GM23338 (cell line): Measurements from ENCODE around the gene TMEM39A. TPM values are rescaled to one million over a fixed set of nuclear protein-coding genes. Genes with fewer than 3 reads are reported as not detected.
A peak's percentile ranks its signal among the peaks of the same experiment; 100 is the strongest.

Experiments
- ATAC-seq: fragments of 200-7000 bp; cut with Tn5 transposase; 3 replicates; pipeline ENCODE4 v1.9.1; 2020
- DNase-seq: peaks from one replicate; pipeline ENCODE4 v3.0.0-alpha.2; 2015; ENCODE audit warnings: low spot score
- H2AFZ ChIP-seq: fragments of 200-600 bp; sonication (generic); 2 replicates; pipeline ENCODE4 v1.8.0; 2016; ENCODE audit warnings: antibody characterized with exemption, mild to moderate bottlenecking, moderate library complexity
- H3F3A ChIP-seq: fragments of 200-600 bp; sonication (generic); replicated peaks from 2 replicates; pipeline ENCODE4 v1.8.0; 2017; ENCODE audit warnings: antibody characterized with exemption, mixed run types, low read depth
- H3K27ac ChIP-seq: fragments of 200-600 bp; sonication (generic); 2 replicates; pipeline ENCODE4 v1.6.1; 2016; ENCODE audit warnings: low read depth
- H3K27me3 ChIP-seq: fragments of 200-600 bp; sonication (generic); 2 replicates; pipeline ENCODE4 v1.8.0; 2016; ENCODE audit warnings: mild to moderate bottlenecking, mixed run types, moderate library complexity; ENCODE audit not compliant: insufficient read depth
- H3K36me3 ChIP-seq: fragments of 200-600 bp; sonication (generic); 2 replicates; pipeline ENCODE4 v1.8.0; 2016; ENCODE audit warnings: mild to moderate bottlenecking; ENCODE audit not compliant: insufficient read depth
- H3K4me1 ChIP-seq: fragments of 200-600 bp; sonication (generic); 2 replicates; pipeline ENCODE4 v1.8.0; 2016; ENCODE audit warnings: mild to moderate bottlenecking, moderate library complexity; ENCODE audit not compliant: insufficient read depth
- H3K4me2 ChIP-seq: fragments of 200-600 bp; sonication (generic); 2 replicates; pipeline ENCODE4 v1.7.1; 2017; ENCODE audit warnings: mixed run types
- H3K4me3 ChIP-seq: fragments of 200-600 bp; sonication (generic); 2 replicates; pipeline ENCODE4 v1.6.1; 2016; ENCODE audit warnings: mixed run types
- H3K79me2 ChIP-seq: fragments of 200-600 bp; sonication (generic); replicated peaks from 2 replicates; pipeline ENCODE4 v1.8.0; 2017; ENCODE audit warnings: mild to moderate bottlenecking; ENCODE audit not compliant: insufficient read depth
- H3K9me2 ChIP-seq: fragments of 200-600 bp; sonication (generic); 2 replicates; pipeline ENCODE4 v1.8.0; 2017; ENCODE audit not compliant: insufficient read depth
- H4K20me1 ChIP-seq: fragments of 200-600 bp; sonication (generic); replicated peaks from 2 replicates; pipeline ENCODE4 v1.8.0; 2017; ENCODE audit warnings: mild to moderate bottlenecking; ENCODE audit not compliant: insufficient read depth
- H3K27ac Mint-ChIP-seq: 2 replicates; pipeline ENCODE4 v1.8.0; 2020; ENCODE audit warnings: inconsistent platforms, mild to moderate bottlenecking, moderate library complexity, mixed read lengths
- H3K27me3 Mint-ChIP-seq: 3 replicates; pipeline ENCODE4 v1.8.0; 2022; ENCODE audit warnings: low read depth, mild to moderate bottlenecking, moderate library complexity, mixed read lengths, inconsistent platforms; ENCODE audit not compliant: insufficient read depth, poor library complexity
- H3K36me3 Mint-ChIP-seq: 3 replicates; pipeline ENCODE4 v1.8.0; 2021; ENCODE audit warnings: low read depth, mild to moderate bottlenecking, inconsistent platforms, moderate library complexity, mixed read lengths
- H3K4me1 Mint-ChIP-seq: 3 replicates; pipeline ENCODE4 v1.8.0; 2020; ENCODE audit warnings: mild to moderate bottlenecking, inconsistent platforms, mixed read lengths
- H3K4me3 Mint-ChIP-seq: 3 replicates; pipeline ENCODE4 v1.8.0; 2021; ENCODE audit warnings: moderate library complexity, mild to moderate bottlenecking, inconsistent platforms, mixed read lengths
- H3K9me3 Mint-ChIP-seq: 3 replicates; pipeline ENCODE4 v1.8.0; 2020; ENCODE audit warnings: moderate library complexity, mild to moderate bottlenecking, inconsistent platforms, mixed read lengths
- EZH2 ChIP-seq: fragments of 200-600 bp; sonication (generic); IDR thresholded peaks from one replicate; pipeline ENCODE4 v1.8.0; 2017; ENCODE audit warnings: antibody characterized with exemption, mild to moderate bottlenecking, low read depth; ENCODE audit not compliant: unreplicated experiment
- EZH2phosphoT487 ChIP-seq: fragments of 200-600 bp; sonication (generic); IDR thresholded peaks from one replicate; pipeline ENCODE4 v1.8.1; 2018; ENCODE audit warnings: antibody characterized with exemption; ENCODE audit not compliant: unreplicated experiment
- JUNB ChIP-seq: IDR thresholded peaks from one replicate; pipeline ENCODE4 v1.6.1; 2016; ENCODE audit warnings: antibody characterized with exemption; ENCODE audit not compliant: unreplicated experiment
- STAT1 ChIP-seq: IDR thresholded peaks from one replicate; pipeline ENCODE4 v1.6.1; 2016; ENCODE audit warnings: antibody characterized with exemption; ENCODE audit not compliant: unreplicated experiment
- ZNF331 ChIP-seq: fragments of 250-450 bp; sonication (Bioruptor Pico); IDR thresholded peaks from 2 replicates; pipeline ENCODE4 v1.5.0; 2020; ENCODE audit warnings: low read depth, mild to moderate bottlenecking, moderate library complexity
- polyA plus RNA-seq: library from polyadenylated mRNA; unstranded; fragments of >200 nt; fragmentation: Nextera tagmentation; extraction: Ambion mirVana; gene quantifications from 2 replicates; pipeline ENCODE4 v1.2.1, GENCODE V29; 2016
- total RNA-seq: library from RNA; depleted of rRNA; stranded (reverse); fragments of >200 nt; shearing (Covaris generic); gene quantifications from 2 replicates; pipeline ENCODE4 v1.2.3, GENCODE V29; 2014
- TF ChIP-seq, protein P1 (sequence below), 2 experiments: fragments of 200-600 bp in 1 of 2; sonication (generic) in 1 of 2; conservative IDR thresholded peaks; 2 replicates each; pipeline versions ENCODE4 v1.5.1 to v1.6.1; 2016 to 2017; ENCODE audit warnings: antibody characterized with exemption in 2 of 2, low read depth in 2 of 2, mild to moderate bottlenecking in 2 of 2, moderate library complexity in 1 of 2
- TF ChIP-seq, protein P2 (sequence below): IDR thresholded peaks from 2 replicates; pipeline ENCODE4 v1.6.1; 2016; ENCODE audit warnings: antibody characterized with exemption

Gene TMEM39A
- total and polyA plus RNA-seq, 2 experiments from 2014 or later: 12.9 to 51.6 TPM

DNA sequence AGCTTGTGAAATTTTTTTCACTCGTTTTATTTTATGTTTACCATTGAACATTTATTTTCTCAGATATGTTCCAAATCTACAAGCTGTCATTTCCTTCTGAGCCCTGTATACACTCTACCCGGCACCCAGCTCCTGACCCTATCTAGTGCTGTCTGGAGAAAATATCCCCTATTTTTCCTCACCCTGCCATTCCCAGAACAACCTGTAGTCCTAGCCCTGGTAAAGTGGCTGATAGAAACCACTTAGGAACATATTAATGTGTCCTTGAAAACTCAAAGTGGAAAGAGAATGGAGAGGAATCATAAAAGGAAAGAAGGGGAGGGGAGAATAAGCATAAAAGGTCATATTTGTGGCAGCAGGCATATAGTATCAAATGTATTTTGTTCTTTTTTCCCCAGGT, 26.7 kb upstream of the TMEM39A start:
- H3K4me2 ChIP-seq: no peak overlapping the region
- H3K36me3 ChIP-seq: peaks cover 26% of the 10 kb centered on the region
- H3F3A ChIP-seq: no peaks in the 10 kb centered on the region
- no peak for TF ChIP-seq JUNB
- TF ChIP-seq, protein P1, sequence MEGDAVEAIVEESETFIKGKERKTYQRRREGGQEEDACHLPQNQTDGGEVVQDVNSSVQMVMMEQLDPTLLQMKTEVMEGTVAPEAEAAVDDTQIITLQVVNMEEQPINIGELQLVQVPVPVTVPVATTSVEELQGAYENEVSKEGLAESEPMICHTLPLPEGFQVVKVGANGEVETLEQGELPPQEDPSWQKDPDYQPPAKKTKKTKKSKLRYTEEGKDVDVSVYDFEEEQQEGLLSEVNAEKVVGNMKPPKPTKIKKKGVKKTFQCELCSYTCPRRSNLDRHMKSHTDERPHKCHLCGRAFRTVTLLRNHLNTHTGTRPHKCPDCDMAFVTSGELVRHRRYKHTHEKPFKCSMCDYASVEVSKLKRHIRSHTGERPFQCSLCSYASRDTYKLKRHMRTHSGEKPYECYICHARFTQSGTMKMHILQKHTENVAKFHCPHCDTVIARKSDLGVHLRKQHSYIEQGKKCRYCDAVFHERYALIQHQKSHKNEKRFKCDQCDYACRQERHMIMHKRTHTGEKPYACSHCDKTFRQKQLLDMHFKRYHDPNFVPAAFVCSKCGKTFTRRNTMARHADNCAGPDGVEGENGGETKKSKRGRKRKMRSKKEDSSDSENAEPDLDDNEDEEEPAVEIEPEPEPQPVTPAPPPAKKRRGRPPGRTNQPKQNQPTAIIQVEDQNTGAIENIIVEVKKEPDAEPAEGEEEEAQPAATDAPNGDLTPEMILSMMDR (conservative IDR thresholded peaks at IDR 0.05; ENCODE audit: low read depth in 2 of 2): 0 out of 4 replicates have a peak, but pooled peaks of 1 of the 2 experiments have one; percentile 25
- H3K4me3 ChIP-seq: no peak overlapping the region
- H2AFZ ChIP-seq: no peak overlapping the region
- H3K36me3 Mint-ChIP-seq: peaks cover 28% of the 10 kb centered on the region
- H3K27me3 ChIP-seq: no peaks in the 10 kb centered on the region
- peaks cover 2% of the 10 kb centered on the region for H3K27me3 Mint-ChIP-seq
- no peak overlapping the region for H3K27ac ChIP-seq
- no peaks in the 10 kb centered on the region for H3K4me1 Mint-ChIP-seq
- no peaks in the 10 kb centered on the region for H3K9me2 ChIP-seq
- H3K9me3 Mint-ChIP-seq: no peaks in the 10 kb centered on the region
- ATAC-seq: peak; percentile 48; the same call in 2 of the 3 replicates
- no peaks in the 10 kb centered on the region for H4K20me1 ChIP-seq
- H3K79me2 ChIP-seq: no peaks in the 10 kb centered on the region
- no peak overlapping the region for H3K27ac Mint-ChIP-seq
- H3K4me1 ChIP-seq: no peaks in the 10 kb centered on the region
- DNase-seq: no peak
- H3K4me3 Mint-ChIP-seq: no peak overlapping the region

DNA sequence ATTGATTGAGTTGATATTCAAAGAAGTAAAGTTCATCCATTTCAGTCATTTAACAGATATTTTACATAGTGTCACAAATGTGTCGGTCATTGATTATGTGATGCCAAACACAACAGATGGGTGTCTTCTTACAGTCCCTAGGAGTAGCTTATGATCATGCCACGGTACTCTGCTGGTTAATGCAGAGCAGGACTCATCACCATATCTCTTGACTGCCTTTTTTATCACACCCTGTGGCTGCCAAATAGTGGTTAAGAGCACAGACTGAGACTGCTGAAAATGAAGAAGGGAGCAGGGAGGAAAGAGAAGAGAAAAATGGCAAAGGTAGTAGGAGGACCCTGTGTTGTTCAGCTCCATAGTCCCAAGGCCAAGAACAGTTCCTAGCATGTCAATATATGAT, 22.1 kb upstream of the TMEM39A start:
- TF ChIP-seq, protein P2, sequence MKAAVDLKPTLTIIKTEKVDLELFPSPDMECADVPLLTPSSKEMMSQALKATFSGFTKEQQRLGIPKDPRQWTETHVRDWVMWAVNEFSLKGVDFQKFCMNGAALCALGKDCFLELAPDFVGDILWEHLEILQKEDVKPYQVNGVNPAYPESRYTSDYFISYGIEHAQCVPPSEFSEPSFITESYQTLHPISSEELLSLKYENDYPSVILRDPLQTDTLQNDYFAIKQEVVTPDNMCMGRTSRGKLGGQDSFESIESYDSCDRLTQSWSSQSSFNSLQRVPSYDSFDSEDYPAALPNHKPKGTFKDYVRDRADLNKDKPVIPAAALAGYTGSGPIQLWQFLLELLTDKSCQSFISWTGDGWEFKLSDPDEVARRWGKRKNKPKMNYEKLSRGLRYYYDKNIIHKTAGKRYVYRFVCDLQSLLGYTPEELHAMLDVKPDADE: no peak
- TF ChIP-seq STAT1 (no peak), EZH2phosphoT487 (no peak), EZH2 (no peak), ZNF331 (CRISPR knock-in tag) (no peak)
- H3K27ac Mint-ChIP-seq: no peak overlapping the region
- no peaks in the 10 kb centered on the region for H4K20me1 ChIP-seq
- H3K4me1 Mint-ChIP-seq: no peaks in the 10 kb centered on the region
- H3K9me3 Mint-ChIP-seq: no peaks in the 10 kb centered on the region
- peaks cover 16% of the 10 kb centered on the region; the same call in 2 of the 3 replicates for H3K36me3 Mint-ChIP-seq
- H3F3A ChIP-seq: no peaks in the 10 kb centered on the region
- no peak for ATAC-seq
- H3K79me2 ChIP-seq: no peaks in the 10 kb centered on the region
- no peaks in the 10 kb centered on the region for H3K27me3 ChIP-seq
- H3K9me2 ChIP-seq: no peaks in the 10 kb centered on the region
- H3K27me3 Mint-ChIP-seq: peaks cover 2% of the 10 kb centered on the region
- H3K4me1 ChIP-seq: no peaks in the 10 kb centered on the region
- H2AFZ ChIP-seq: no peak overlapping the region
- H3K4me3 Mint-ChIP-seq: no peak overlapping the region
- DNase-seq: no peak
- H3K27ac ChIP-seq: no peak overlapping the region
- peaks cover 16% of the 10 kb centered on the region; the same call in 1 of the 2 replicates for H3K36me3 ChIP-seq
- H3K4me3 ChIP-seq: no peak overlapping the region
- no peak overlapping the region for H3K4me2 ChIP-seq

DNA sequence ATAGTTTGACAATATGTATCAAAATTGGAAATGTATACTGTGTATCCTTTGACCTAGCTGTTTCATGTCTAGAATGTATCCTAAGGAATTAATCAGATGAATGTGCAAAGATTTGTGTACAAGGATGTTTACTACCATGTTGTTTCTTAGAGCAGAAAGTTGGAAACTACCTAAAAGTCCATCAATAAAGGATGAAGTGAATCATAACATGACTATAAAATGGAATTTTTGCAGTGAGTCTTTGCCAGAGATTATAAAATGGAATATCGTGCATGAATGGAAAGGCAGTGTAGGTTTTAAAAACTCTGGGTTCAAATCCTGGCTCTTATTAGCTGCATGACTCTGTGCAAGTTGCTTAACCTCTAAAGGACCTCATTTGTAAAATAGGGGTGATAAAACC, 19.7 kb upstream of the TMEM39A start:
- ATAC-seq (no peak), DNase-seq (no peak)
- Histone ChIP-seq H3F3A (no peaks in the 10 kb centered on the region), H2AFZ (no peak overlapping the region), H4K20me1 (no peaks in the 10 kb centered on the region), H3K27me3 (no peaks in the 10 kb centered on the region), H3K4me2 (no peak overlapping the region), H3K27ac (no peak overlapping the region), H3K4me1 (no peaks in the 10 kb centered on the region), H3K9me2 (no peaks in the 10 kb centered on the region), H3K36me3 (peaks cover 26% of the 10 kb centered on the region), H3K79me2 (no peaks in the 10 kb centered on the region), H3K4me3 (no peak overlapping the region)
- Mint-ChIP-seq H3K4me1 (no peaks in the 10 kb centered on the region), H3K27ac (no peak overlapping the region), H3K4me3 (no peak overlapping the region), H3K9me3 (no peaks in the 10 kb centered on the region), H3K36me3 (peaks cover 18% of the 10 kb centered on the region; the same call in 2 of the 3 replicates), H3K27me3 (peaks cover 2% of the 10 kb centered on the region)
- TF ChIP-seq, protein P2: no peak
